ENCODE results near the gene BAD.
A peak's percentile ranks its signal among the peaks of the same experiment; 100 is the strongest.
"Not testable (repeated sequence)": the region's sequence is repeated elsewhere in the genome, so short reads cannot be mapped to it uniquely, and the experiment has no call there.

The BAD gene

DNA sequence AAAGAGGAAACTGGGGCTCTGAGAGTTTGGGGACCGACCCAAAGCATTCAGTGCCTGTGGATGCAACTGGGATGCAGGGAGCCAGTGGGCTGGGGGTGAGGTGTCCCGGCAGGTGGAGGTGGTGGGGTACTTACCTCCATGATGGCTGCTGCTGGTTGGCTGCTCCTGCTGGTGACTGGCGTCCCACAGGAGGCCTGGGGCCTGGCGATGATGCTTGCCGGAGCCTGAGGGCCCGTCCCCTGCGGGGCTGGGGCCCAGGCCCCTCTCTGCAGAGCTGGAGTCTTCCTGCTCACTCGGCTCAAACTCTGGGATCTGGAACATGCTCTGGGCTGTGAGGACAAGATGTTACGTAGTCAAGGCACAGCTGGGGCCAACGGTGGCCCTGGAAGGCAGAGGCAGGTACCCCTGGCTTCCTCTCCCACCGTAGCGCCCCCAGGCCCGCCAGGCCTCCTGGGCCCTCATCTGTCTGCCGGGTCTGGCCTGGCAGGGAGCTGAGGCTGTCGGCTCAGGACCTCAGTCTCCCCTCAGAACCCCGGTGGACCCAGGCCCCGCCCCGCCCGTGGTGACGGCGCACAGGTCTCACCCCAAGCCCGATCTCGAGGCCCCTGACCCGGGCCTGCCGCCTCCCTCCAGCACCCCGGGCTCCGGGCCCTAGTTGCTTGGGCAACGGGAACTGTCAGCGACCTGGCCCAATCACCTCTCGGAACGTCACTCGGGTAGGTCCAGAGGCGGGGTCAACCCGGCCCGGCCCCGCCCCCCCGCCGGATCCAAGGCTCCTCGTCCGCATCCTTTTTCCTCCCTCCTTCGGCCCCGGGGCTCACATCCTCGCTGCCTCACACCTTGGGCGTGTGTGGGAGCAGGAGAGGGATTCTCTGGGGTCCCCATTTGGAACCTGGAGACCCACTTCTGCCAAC, at the start of gene BAD:
BAD (minus strand) TSS at position 618 of the 914 bp plus-strand sequence; CDS start at position 321, 297 bp downstream.
- DNase-seq (ENCODE audit: low read depth in 2 of 2, low spot score in 1 of 2): peak; percentile 79 to 84

DNA sequence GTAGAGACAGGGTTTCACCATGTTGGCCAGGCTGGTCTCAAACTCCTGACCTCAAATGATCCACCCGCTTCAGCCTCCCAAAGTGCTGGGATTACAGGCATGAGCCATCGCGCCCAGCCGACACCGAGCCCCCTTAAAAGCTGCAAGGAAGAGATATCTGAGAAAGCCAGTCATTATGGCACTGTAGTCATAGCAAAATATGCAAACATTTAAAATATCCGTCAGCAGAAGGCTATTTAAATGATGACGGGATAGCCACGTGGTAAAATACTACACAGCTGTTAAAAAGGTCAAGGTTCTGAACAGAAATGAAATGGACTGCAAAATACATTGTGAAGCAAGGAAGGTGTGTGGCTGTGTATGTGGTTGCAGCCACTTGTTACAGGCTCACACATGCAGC, 49.1 kb upstream of the BAD start:
- no peak for DNase-seq (ENCODE audit: low read depth in 2 of 2, low spot score in 1 of 2)

GRCh38 chr11:64331569-64332371, 47.3 kb upstream of the BAD start:
- DNase-seq (ENCODE audit: low read depth in 2 of 2, low spot score in 1 of 2): peak; percentile 32 to 63

GRCh38 chr11:64330888-64331287, 46.4 kb upstream of the BAD start:
- DNase-seq (ENCODE audit: low read depth in 2 of 2, low spot score in 1 of 2): no peak

DNA sequence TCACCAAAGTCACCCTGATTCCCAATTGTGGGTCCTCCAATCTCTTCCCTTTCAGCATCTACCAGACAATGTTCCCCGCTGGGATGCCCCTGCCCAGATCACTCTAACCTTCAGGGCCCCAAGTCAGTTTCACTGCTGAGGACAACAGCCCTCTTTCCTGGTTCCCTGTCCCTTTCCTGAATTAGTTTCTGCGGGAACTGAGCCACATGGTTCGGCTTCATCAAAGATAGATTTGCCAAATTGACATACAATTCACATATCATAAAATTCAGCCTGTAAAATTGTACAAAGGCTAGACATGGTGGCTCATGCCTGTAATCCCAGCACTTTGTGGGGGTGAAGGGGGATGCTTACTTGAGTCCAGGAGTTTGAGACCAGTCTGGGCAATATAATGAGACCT, 43.5 kb upstream of the BAD start:
- no peak for DNase-seq (ENCODE audit: low read depth in 2 of 2, low spot score in 1 of 2)

GRCh38 chr11:64327375-64327774, 42.9 kb upstream of the BAD start:
- DNase-seq (ENCODE audit: low read depth in 2 of 2, low spot score in 1 of 2): no peak

DNA sequence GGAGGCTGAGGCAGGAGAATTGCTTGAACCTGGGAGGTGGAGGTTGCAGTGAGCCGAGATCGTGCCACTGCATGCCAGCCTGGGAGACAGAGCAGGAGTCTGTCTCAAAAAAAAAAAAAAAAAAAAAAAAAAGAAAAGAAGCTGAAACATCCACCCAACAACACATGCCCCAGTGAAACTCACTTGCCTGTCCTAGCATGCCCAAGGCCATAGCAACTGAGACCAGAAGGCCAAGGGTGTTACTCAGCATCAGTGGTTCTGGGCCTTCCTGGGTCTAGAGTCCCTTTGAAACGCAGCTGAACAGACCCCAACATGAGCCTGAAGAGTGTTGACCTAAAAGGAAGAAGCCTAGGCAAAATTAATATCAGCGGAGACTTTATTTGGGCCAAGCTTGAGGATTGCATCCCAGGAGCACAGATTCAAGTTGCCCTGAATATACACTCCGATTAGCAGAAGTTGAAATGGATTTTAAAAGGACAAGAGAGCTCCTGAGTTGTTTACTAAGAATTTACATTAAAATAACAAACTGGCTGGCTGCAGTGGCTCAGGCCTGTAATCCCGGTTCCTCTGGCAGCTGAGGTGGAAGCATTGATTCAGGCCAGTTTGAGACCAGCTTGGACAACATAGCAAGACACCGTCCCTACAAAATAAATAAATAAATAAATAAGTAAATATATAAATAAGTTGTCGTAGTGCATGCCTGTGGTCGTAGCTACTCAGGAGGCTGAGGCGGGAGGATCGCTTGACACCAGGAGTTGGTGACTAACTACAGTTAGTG, 40.4 kb upstream of the BAD start:
- DNase-seq (ENCODE audit: low read depth in 2 of 2, low spot score in 1 of 2): no peak

DNA sequence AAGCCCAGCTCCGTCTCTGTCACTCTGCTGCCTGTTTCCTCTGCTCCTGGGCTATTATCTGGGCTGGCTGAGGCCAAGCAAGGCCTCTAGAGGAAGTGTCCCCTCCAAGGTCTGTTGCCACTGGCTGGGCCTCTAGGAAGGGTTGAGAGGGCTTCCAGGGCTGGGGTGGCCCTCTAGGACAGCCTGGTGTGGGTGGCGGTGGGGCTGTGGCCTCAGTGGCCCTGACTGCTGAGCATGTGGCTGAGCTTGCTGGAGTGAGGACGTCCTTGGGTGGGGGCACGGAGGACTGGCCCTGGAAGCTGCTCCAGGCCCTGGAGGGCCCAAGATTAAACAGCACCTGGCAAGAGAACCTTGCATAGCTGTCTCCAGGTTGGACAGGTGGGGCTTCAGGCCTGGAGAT, 39.5 kb upstream of the BAD start:
- not testable (repeated sequence) for DNase-seq (ENCODE audit: low read depth in 2 of 2, low spot score in 1 of 2)

- no peak for DNase-seq (ENCODE audit: low read depth in 2 of 2, low spot score in 1 of 2)
Observed at GRCh38 chr11:64323373-64323772, 38.9 kb upstream of the BAD start.

DNA sequence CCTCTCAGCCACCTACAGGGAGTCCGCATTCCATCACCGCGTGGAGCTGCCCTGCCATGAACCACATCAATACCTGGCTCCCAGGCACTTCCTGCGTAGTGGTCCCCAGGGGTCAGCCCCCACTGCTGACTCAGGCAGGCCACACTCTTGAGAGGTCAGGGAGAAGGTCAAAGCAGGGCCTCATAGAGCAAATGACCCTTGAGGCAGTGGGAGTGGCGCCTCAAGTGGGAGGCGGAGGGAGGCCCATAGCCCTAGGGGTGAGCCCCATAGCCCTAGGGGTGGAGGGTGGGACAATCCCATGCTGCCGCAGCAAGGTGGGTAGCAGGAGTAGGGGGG, 38.4 kb upstream of the BAD start:
- no peak for DNase-seq (ENCODE audit: low read depth in 2 of 2, low spot score in 1 of 2)

GRCh38 chr11:64321533-64321932, 37.1 kb upstream of the BAD start:
- no peak for DNase-seq (ENCODE audit: low read depth in 2 of 2, low spot score in 1 of 2)

- no peak for DNase-seq (ENCODE audit: low read depth in 2 of 2, low spot score in 1 of 2)
Observed at GRCh38 chr11:64321026-64321425, 36.6 kb upstream of the BAD start.

GRCh38 chr11:64320556-64320955, 36.1 kb upstream of the BAD start:
- DNase-seq (ENCODE audit: low read depth in 2 of 2, low spot score in 1 of 2): no peak

DNA sequence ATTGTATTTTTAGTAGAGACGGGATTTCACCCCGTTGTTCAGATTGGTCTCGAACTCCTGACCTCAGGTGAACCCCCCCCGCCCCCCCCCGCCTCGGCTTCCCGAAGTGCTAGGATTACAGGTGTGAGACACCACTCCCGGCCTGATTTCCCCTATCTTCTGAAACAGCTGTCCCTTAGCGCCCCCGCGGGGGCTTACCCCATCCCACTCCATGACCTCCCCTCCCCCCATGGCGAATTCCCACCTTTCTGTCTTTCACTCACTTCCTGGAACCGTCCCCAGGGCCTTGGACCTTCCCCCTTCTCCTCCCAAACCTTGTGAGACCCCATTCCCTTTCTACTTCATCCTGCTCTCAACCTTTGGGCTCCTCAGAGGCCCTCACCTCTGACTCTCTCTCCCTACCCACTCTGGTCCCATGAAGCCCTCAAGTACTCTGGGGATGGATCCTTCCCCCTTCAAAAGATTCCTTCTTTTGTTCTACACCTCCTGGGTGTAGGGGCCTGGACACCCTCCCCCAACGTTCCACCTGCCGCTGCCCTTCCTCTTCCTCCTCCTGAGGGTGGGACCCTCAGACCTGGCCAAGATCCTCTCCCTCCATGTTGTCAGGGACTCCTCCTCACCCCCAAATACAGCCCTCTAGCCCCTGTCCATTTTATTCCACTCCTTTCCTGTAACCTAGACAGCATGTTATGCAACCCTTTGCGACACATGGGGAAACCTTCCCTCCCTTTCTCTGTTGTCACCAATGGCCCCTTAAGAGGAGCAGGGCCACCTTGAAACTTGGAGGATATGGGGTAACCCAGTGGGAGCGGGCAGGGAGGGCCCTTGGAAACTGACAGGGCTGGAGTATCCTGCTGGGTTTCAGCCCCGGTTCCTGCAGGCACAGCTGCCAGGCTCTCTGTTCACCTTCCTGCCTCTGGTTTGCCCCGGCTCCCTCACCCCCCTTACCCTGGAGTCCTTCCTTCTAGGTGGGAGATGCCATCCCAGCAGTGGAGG, 34.6 kb upstream of the BAD start:
- no peak for DNase-seq (ENCODE audit: low read depth in 2 of 2, low spot score in 1 of 2)

- DNase-seq (ENCODE audit: low read depth in 2 of 2, low spot score in 1 of 2): peak; percentile 77 to 91
Observed at GRCh38 chr11:64317961-64318765, 33.7 kb upstream of the BAD start, which contains the start of gene PRDX5. TSS of gene PRDX5 (plus strand) at chr11:64318121. CDS start at chr11:64318216, 95 bp downstream.

DNA sequence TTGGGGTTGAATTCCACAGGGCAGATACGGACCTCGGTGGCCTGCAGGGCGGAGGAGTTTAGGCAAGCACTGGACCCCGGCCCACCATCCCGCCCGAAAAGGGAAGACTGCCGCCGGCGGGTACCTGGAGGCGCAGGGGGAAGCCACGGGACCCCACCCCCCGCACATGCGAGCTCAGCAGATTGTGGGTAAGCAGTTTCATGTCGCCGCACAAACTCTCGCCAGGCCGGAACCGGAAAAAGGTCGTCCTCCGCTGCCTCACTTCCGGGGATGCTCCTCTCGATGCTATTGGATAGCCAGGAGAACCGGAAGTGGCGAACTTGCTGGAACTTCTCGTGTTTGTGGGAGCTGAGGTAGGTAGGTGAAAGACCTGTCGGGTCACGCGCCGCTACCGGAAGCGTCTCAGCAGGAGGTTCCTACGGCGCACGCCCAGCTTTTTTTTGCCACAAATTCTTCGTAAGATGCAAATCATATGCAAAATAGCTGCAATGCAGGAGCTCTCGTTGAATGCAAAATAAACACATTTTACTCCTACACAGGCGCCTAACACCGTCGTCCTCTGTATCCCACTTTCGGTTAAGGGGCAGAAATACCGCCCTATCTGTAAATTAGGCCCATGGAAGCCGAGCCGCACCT, 33.0 kb upstream of the BAD start, which contains the start of gene TRMT112:
TRMT112 (minus strand) TSS at position 235 of the 636 bp plus-strand sequence; CDS start at position 202, 33 bp downstream.
- peak; percentile 90 to 92 for DNase-seq (ENCODE audit: low read depth in 2 of 2, low spot score in 1 of 2)

- no peak for DNase-seq (ENCODE audit: low read depth in 2 of 2, low spot score in 1 of 2)
Observed at GRCh38 chr11:64316672-64317324, 32.3 kb upstream of the BAD start.
